ENCODE data around the gene HTRA3.
"Not testable (repeated sequence)": the region's sequence is repeated elsewhere in the genome, so short reads cannot be mapped to it uniquely, and the experiment has no call there.

HTRA3 gene

GRCh38 chr4:8349236-8349635 is 79.7 kb downstream of the HTRA3 start:
- DNase-seq: not testable (repeated sequence)

- no peak for DNase-seq
These were observed 80.2 kb downstream of the HTRA3 start for GRCh38 chr4:8349664-8350236.

GRCh38 chr4:8350352-8350751 is 80.8 kb downstream of the HTRA3 start:
- DNase-seq: no peak

- no peak for DNase-seq
These were observed 81.4 kb downstream of the HTRA3 start for GRCh38 chr4:8350841-8351461.

DNA sequence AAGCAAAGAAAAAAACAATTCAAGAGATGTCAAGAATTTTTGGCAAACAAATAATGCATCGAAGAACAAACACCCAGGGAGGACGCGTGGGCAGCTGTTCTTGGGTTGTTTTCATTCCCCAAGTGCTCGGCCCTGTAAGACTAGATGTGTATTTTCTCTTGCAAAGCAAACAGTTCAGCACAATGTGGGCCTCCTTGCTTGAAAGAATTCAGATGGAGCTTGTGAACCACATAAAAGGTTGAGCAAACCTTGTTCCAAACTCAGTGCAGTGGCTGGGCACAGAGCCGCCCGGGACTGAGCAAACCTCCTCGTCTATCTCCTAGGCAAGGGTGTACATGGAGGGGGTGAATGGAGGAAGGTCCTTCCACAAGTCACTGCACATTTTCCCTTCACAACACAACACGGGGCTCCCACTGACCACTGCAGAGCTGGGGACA is 82.4 kb downstream of the HTRA3 start:
- peak; percentile 10 for DNase-seq

- DNase-seq: no peak
These were observed 83.0 kb downstream of the HTRA3 start for GRCh38 chr4:8352368-8353157.

DNA sequence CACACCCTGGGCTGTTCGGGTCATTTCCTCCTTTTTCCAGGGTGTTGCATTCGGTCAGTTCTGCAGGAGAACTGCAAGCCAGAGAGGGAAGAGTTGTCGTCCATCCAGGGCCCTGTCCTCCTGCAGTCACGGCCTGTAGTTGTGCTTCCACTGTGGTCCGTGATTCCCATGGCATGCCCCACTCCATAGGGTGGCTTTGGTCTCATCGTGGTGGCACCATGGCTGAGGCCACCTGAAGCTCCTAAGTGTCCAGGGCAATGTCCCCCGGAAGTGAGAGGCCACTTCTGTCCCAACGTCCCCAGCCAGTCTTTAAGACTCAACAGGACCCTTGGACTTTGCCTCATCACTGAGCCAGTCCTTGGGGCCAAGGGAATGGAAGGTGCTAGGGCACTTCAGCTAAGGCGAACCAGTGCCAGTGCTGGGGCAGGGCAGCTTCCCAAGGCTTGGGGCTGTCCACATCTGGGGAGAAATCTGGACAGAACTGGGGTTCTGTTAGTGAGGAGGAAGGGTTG is 83.7 kb downstream of the HTRA3 start:
- no peak for DNase-seq

DNA sequence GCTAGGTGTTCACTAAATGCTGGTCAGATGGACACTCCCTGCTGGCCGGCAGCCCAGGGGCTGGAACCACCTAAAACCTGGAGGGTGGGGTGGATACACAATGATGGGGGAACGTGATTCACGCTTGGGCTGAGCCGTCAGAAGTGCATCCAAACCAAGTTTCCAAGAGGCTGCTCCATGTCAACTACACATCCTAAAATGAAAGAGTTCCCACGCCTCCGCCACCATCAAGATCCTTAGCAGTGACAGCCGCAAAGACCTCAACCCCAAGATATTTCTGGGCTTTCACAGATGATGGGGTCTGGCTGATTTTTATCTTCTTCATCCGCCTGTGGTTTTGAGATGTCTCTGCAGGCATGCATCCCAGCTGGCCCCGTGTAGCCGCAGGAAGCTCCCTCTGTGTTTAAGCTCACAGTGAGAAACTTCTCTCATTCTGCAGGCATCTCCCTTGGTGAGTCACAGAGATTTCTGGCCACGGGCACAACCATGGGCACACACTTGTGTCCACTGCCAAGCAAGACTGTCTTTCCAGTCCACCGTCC is 84.4 kb downstream of the HTRA3 start:
- DNase-seq: no peak

DNA sequence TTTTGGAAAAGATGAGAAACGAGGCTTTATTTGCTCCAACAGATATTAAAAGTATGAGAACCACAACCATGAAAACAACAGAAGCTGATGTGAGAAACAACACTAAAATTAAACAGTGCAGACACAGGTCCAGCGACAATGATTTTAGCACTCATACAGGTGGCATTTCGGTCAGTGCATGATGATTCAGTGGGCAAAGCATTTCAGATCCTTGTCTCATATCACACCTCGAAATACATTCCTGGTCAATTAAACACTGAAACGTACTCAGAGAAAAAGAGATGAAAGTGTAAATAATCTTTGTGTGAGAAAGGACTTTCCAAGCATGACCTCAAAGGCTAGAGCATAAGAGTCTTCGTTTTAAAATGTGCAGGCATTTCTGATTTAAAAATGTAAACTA is 85.8 kb downstream of the HTRA3 start:
- DNase-seq: no peak

DNA sequence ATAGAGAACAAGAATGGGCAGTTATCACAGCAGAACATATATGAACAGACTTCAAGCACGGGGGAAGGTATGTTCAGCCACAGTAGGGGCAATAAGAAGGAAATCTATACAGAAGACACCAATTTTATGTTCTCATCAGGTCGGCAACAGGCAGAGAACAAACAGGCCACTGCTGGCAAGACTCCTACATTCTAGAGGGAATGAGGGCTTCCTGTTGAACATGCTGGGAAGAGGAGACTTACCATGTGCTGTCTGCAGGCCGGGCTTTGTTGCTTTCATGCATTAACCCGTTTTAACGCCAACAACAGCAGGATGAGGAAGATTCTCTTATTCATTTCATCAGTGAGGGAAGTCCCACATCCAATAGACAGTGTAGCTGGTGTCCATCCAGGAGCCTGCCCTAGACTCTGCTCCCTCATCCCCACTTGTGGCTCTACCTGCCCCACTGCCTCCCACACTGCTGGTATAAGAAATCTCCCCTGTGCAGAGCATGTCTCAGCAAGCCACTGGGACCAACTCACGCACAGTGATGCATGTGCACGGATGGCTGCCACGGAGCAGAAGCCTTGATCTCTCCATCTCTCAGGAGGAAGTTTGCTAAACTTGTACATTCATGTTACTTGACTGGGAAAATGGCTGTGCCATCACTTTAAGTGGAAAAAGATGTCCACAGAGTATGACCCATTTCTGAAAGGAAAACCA is 86.5 kb downstream of the HTRA3 start:
- DNase-seq: no peak
